Stimulated activated CD8-positive, alpha-beta memory T cell treated with anti-CD3 and anti-CD28 coated beads, Interleukin-2, amount 100 ng/mL, for 1 hour (primary cell): ENCODE data around the gene PDE5A.
"Not testable (repeated sequence)": the region's sequence is repeated elsewhere in the genome, so short reads cannot be mapped to it uniquely, and the experiment has no call there.

Source experiments
- DNase-seq, 2 donors: peaks; one replicate each; pipeline ENCODE4 v3.0.0-alpha.2; 2020; ENCODE audit warnings: low read depth in 2 of 2

The PDE5A gene

DNA sequence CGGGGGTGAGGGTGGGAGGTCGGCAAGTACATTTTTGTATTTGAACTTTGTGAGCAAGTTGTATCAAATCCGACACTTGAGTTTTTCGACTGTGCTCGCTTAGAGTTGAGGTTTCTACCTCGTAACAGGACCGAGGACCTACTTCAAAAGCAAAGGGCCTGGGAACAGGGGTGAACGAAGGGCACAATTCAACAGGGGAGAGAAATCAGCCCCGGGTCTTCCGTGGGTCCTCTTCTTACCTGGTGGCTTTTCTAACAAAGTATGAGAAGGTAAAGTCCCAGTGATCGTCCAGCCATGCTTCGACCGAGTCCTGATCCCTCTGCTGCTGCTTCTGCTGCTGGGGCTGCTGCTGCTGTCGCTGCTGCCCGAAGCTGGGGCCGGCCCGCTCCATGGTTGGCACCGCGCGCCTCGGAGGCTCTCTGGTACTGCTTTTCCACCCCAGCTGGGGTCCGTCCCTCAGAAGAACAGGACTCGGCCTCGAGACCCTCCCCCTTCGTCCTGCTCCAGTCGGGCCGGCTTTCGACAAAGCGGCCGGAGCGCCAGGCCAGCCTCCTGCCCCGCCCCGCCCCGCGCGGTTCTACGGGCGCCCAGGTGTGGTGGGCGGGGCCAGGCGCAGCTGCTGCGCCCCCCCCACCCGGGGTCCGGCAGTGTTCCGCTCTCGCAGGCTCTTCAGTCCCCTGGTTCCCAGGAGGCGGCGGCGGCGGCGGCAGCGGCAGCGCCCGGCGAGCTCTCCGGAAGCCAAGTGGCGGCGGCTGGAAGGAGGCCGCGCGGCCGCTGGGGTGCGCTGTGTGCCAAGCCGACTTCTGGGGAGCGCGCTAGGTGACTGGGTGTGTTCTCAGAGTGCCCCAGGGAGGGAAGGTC, at the start of gene PDE5A:
PDE5A (minus strand) TSS at position 524 of the 861 bp plus-strand sequence; CDS start at position 391, 133 bp downstream.
- peak; percentile 43 to 57 for DNase-seq

DNA sequence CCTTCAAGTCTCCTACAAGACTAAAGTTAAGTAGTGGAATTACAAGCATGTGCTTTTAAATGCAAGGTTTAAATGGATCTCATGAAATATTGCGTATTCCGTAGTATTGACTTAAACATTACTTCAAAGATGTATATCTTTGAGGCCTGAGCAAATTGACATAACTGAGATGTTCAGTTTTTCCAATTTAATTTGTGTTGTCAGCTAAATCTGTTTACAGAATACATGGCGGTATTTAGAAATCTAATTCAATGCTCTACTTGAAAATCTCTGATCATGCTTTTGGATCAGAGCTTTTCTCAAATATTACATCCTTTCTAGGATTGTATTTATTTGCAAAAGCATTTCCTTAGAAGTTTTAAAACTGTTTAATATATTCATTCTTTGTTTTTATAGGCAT, 47.5 kb upstream of the PDE5A start:
- no peak for DNase-seq

DNA sequence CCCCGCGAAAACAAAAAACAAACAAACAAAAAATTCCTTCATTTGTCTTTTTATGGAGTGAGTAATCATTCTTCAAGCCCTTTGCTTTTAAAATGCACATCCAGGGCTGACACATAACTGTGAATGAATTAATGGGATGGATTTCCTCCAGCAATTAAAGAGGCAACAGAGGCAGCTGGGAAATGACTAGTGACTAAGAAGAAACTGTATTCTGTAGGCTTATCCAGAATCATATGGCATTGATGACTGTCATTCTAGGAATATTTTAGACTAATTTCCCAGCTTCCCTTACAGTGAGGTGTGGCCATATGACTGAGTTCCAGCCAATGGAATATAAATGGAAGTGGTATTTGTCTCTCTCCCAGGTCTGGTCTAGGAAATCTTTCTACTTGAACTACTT, 46.8 kb upstream of the PDE5A start:
- no peak for DNase-seq

DNA sequence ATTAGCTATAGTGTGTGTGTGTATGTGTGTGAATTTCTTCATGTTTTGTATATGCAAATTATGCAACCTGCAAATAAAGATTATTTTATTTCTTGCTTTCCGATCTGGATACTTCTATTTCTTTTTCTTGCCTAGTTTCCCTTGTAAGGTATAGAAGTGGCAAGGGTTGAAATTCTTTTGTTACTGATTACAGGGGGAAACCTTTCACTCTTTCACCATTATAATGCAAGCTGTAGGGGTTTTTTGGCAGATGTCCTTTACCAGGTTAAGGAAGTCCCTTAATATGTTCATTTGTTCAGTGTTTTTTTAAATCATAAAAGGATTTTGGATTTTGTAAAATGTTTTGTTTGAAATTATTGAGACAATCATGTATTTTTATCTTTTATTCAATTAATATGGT, 44.3 kb upstream of the PDE5A start:
- no peak for DNase-seq

DNA sequence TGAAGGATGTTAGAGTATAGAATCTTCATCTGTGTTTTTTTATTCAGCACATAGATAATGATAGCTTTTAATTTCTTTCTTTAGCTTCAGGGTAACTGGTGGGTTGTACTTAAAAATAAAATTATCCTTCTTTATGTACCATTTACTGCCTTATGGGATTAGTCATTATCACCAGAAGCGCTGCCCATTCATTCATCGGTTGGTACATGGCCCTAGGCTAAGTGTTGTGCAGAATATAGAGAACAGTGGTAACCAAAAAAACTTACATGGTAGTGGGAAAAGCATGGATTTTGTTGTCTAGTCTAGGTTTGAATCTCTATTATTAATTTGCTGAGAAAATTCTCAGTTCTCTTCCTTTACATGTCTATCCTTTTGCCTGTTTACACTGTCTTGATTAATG, 43.5 kb upstream of the PDE5A start:
- no peak for DNase-seq

DNA sequence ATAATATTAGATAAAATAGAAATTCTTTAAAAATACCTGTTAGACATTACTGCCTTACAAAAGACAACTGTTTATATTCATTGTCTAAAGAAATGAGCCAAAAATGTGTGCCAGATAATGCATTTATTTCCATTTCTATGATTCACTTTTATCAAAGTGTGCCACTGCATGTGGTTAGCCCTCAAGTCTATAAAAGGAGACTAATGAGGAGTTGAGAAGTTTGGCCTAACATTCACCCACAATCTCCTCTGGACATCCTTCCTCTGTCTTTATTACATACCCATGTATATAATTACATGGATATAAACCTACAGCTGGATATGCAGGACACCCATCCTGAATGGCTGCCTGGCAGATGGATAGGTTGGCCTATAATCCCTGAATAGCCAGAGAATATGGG, 42.6 kb upstream of the PDE5A start:
- no peak for DNase-seq

DNA sequence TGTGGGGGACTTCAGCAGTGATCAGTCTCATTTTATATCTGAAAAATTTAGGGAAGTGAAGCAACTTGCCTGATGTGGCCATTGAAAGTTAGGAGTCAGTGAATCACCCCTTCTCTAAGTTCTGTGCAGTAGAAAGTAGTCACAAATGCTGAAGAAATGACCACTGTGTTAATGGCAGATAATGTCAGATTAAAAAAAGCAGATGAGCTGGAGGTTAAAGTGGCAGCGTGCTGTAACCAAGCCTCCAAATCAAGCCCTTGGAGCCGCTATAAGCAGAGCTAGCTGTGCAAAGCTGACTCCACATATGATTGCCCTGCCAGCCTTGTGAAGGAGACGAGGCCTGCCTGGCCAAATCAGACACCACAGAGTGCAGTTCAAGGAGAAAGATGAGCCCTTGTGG, 39.2 kb upstream of the PDE5A start:
- no peak for DNase-seq

DNA sequence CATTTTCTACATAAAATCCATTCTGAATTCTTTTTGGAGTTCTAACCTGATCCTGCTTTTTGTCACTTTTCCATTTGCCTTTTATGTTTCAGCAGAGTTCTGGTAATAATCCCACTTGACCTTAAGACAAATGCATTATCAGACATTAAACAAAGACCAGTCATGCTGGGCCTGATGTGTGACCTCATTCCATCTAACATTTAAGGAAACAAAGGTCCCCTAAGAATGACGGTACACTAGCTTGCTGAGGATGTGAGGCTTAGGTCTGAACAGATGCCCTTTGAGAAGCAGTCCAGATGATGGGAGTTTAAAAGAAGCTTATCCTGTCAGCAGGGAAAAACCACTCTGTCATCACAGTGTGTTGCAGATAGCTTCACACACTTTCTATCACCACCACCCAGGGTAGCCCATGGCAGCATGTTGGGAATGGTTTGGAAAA, 38.1 kb upstream of the PDE5A start:
- DNase-seq = no peak

DNA sequence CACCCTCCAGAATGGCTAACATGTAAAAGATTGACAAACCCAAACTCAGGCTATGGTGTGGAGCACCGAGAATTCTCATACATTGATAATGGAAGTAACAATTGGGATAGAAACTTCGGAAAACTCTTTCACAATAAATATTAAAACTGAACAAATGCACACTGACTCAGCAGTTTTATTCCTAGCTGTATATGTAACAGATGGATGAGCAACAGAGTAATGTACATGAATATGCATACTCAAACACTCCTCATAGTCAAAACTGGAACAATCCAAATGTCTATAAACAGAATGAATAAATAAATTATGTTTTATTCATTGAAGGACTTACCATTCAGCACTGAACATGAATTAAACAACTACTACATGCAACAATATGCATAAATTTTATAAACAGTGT, 37.1 kb upstream of the PDE5A start:
- DNase-seq = no peak

DNA sequence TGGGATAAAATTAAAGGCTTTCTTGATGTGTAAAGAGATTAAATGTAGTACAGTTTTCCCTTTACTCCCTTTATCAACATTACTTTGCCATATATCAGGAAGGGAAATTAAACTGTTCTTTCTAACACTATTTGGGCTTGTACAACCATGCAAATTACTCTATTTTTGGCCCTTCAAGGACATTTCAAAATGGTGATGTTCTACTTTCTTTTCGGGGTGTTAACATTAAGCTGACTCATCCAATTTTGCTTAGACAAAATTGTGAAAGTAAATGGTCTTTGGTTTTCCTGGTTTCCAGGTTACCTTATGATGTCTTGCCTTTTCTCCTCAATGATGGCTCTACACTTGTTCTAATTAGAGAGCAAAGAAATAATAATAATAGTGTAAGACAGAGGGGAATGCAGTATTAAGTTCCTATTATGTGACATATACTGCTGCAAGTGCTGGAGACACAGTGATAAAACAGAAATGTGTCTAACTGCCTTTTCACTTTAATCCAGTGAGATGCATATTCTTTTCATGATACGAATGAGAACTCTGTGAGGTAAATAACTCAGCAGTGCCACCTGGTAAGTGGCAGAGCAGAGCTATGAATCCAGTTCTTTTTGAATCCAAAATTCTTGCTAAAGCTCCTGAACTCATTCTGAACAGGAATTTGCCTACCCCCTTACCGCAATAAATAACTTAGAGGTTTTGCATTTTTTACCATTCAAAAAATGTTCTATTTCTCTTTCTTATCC, 35.7 kb upstream of the PDE5A start:
- DNase-seq = no peak

DNA sequence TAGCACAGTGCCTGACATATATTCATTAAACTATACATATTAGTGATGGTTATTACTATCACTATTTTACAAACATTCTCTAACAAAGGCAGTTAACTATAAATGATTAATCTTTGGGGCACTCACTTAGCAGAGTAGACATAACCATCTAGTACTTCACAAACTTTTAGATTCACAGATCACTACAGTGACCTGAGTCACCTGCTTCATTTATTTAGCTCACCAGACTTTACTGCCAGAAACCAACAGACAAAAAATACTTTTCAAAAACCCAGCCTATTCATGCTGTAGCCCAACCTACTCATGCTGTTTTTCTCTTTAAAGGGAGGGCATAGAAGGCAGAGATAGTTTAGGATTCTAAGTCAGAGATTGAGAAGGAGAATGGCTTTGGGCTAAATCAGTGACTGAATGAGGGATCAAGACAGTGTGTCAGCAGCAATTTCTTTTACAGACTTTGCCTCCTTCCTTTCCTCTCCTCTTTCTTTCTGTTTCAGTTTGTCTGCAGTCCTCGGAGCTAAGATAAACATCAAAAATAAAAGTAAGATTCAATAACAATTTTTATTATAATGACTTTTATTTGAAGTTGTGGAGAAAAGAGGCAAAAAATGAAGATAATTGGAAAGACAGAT, 34.7 kb upstream of the PDE5A start:
- DNase-seq = no peak

DNA sequence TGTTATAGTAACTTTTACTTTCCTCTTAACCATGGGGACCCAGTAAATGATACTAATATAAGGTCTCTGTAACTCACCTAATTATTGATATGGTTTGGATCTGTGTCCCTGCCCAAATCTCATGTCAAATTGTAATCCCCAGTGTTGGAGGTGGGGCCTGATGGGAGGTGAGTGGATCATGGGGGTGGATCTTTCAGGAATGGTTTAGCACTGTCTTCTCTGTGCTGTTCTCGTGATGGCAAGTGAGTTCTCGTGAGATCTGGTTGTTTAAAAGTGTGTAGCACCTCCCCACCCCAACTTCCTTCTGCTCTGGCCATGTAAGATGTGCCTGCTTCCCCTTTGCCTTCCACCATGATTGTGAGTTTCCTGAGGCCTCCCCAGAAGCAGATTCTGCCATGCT, 34.0 kb upstream of the PDE5A start:
- not testable (repeated sequence) for DNase-seq

DNA sequence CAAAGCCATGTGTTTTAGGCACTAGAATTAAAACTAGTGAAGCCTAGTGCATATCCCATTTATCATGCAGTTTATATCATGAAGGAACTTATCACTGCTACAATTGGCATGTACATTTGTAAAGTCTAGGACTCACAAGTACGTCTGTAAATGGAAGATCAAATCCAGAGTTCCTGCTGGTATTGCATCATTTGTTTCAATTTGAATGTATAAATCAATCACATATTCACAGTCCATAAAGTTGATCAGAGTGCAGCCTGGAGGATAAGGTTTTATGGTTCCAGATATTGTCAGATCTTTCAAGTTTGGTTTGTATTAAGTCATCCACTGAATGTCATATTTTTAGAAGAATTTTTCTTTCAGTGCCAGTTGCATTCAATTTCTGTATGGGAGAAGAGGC, 32.6 kb upstream of the PDE5A start:
- DNase-seq = no peak

DNA sequence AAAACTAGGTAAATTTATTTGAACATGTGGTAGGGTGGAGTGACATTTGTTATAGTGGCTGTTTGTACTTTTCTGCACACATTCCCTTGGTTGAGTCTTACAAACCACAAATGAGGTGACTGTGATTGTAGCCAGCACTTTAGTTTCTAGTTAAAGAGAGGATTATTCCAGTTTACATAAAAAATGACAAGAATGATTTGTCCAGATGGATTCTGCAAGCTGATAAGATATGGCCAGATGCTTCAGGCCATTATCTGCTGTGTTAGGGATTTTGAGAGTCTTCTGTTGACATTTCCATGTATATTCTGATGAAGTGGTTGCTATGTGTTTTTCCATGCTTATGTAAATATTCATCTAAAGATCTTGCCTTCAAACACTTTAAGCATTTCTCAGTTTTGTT, 31.0 kb upstream of the PDE5A start:
- DNase-seq = no peak

DNA sequence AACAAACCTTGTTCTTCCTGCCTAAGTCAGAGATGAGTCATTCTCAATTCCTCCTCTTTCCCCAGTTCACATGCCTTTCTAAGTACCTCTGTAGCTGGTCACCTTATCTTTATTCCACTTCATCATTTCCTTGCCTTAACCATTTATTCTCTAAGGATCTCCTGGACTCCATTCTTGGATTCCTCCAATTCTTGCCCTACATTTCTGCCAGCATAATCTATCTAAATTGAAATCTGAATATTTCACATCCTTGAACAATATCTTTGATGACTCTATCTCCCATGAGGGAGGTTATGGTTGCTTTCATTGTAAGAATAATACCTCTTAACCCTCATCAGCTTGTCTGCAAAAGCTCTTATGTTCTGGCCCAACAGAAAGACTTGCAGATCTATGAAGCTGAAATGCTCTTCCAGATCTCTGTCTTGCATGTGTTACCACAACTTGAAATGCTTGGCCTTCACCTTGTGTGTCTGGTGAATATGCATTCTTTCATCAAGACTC, 28.6 kb upstream of the PDE5A start:
- no peak for DNase-seq

DNA sequence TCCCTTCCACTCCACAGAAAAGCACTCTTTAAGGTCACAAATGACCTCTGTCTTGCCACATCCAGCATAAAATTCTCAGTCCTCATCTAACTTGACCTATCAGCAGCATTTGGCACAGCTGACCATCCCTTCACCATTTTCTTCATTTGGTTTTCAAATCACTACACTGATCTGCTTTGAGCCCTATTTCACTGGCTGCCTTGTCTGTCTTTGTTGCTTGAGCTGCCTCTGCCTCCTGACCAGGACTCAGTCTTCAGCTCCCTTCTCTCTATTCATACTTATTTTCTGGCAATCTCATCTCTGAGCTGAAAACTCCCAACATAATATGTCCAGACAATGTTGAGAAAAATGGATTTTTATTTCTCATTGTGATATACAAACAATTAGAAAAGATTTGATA, 27.7 kb upstream of the PDE5A start:
- DNase-seq = no peak

DNA sequence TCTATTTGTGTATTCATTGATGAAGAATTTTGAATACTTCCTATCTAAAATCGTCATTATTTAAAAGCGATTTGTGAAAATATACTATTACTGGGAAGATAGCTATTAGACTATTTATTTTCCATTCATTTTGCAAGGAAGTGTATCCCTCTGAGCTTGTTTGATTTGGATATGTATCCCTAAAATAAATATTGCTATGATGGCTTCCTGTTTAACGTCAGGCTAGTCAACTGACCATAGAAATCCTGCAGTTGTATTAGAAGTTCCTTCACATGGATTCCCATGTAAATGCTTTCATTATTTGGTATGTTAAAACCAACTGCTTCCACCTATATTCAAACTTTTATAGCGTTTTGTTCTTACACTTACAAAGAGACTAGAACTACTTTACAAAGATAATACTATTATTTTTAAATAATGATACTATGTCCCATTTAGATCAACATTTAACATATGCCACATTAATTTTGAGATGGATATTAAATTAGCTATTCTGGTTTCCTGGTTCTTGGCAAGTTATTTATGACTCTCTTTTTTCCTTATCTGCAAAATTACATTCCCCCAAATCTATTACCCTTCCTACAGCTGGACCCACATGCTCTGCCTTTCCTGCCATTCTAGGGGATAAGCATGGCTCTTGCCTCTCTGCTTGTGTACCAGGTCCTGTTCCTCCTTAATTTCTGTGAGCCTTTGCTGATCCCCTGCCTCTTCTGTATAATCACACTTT, 26.7 kb upstream of the PDE5A start:
- no peak for DNase-seq

DNA sequence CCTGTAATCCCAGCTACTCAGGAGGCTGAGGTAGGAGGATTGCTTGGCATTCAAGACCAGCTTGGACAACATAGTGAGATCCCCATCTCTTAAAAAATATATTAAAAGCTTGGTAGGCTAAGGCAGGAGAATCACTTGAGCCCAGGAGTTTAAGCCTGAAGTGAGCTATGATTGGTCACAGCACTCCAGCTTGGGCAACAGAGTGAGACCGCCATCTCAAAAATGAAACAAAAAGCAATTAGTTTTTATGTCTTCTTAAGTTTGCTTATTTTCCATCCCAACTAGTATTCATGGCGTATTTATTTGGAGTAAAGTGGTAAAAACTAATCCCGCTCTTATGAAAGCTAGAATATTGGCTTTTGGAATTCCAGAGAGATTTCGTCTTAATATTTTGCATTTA, 25.4 kb upstream of the PDE5A start:
- DNase-seq = no peak

DNA sequence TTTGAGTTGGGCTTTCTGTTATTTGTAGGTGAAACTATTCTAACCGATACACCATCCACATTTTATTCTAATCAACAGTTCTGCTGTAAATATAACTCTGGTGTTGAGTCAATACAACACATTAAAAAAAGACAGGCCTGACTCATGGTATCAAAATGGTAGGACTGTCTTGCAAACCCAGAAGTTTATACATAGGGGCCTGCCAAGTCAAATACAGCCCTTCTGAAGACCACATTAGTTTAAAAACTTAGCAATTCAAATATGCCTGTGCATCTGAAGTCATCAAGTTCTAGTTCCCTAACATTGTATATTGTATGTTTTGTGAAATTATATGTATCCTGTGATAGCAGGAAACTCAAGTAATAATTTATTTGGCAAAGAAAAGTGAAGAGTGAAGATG, 24.4 kb upstream of the PDE5A start:
- no peak for DNase-seq

DNA sequence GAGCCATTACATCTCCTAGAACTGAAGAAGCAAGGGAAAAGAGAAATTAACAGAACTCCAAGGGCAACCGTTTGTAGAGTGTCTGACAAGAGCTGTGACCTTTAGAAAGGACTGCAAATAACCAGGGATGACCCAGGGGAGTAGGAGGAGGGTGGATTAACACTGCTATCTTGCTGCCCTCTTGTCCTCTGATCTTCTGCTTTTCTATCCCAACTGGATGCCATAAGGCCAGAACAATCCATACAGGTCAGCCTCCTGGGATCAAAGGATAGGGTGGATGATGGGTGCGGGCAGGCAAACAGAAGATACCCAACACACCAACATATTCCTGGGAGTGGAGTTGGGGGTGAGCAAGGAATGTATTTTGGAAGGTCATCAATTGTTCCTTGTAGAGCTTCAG, 19.8 kb upstream of the PDE5A start:
- no peak for DNase-seq

DNA sequence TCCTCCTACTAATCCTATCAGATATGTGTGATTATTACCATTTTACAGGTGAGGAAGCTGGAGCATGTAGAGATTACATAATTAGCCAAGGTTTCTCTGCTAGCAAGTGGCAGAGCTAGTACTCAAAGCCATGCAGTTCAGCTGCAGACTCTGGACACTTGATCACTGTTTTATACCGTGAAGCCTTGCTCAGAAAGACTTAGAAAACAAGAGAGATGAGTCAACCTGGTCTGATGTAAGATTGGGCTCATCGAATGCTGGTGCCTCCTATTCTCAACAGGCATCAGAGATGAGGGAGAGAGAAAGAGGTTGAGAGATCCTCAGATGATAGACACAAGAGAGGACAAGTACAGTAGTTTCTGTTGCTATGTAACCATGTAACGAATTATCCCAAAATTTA, 19.0 kb upstream of the PDE5A start:
- DNase-seq = no peak
